ENCODE measurements around the gene AZIN2.

AZIN2 gene

DNA sequence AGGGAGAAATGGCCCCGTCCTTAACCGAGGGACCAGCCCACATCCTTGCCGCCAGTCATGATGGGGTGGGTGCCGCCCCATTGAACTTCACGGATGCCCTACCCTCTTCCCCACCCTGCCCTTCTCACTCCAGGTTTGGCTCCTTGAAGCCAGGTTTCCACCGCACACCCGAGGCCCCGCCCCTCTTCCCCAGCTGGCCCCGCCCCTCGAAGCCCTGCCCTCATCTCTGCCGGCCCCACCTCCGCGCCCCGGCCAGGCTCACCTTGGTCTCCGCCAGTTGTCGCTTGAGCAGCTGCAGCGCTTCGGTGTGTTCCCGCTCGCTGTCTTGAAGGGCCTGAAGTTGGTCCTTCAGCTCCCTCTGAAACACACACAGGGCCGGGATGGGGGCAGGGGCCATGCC, 84.3 kb downstream of the AZIN2 start:
- Histone ChIP-seq H3K27me3 (ENCODE audit: insufficient read depth, low read depth, severe bottlenecking) (no peaks in the 10 kb centered on the region), H3K9me3 (ENCODE audit: severe bottlenecking) (no peaks in the 10 kb centered on the region), H3K27ac (no peak overlapping the region), H3K4me3 (ENCODE audit: low read depth, low read length) (no peak overlapping the region), H3K36me3 (peaks cover 38% of the 10 kb centered on the region)
- no peak for DNase-seq
- TF ChIP-seq, protein P1, sequence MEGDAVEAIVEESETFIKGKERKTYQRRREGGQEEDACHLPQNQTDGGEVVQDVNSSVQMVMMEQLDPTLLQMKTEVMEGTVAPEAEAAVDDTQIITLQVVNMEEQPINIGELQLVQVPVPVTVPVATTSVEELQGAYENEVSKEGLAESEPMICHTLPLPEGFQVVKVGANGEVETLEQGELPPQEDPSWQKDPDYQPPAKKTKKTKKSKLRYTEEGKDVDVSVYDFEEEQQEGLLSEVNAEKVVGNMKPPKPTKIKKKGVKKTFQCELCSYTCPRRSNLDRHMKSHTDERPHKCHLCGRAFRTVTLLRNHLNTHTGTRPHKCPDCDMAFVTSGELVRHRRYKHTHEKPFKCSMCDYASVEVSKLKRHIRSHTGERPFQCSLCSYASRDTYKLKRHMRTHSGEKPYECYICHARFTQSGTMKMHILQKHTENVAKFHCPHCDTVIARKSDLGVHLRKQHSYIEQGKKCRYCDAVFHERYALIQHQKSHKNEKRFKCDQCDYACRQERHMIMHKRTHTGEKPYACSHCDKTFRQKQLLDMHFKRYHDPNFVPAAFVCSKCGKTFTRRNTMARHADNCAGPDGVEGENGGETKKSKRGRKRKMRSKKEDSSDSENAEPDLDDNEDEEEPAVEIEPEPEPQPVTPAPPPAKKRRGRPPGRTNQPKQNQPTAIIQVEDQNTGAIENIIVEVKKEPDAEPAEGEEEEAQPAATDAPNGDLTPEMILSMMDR (IDR thresholded peaks at IDR 0.05; ENCODE audit: low read depth, low read length), result no peak

DNA sequence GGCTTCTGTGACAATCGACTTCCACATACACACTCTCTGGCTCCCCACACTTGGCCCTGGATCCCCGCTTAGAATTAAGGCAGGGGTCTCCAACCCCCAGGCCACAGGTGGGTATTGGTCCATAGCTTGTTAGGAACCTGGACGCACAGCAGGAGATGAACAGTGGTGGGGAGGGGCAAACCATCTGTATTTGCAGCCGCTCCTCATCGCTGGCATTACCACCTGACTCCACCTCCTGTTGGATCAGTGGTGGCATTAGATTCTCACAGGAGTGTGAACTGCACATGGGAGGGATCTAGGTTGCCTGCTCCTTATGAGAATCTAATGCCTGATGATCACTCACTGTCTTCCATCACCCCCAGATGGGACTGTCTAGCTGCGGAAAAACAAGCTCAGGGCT, 84.9 kb downstream of the AZIN2 start:
- Histone ChIP-seq H3K36me3 (peaks cover 41% of the 10 kb centered on the region), H3K9me3 (ENCODE audit: severe bottlenecking) (no peaks in the 10 kb centered on the region), H3K4me3 (ENCODE audit: low read depth, low read length) (no peak overlapping the region), H3K27ac (no peak overlapping the region), H3K27me3 (ENCODE audit: insufficient read depth, low read depth, severe bottlenecking) (no peaks in the 10 kb centered on the region)
- TF ChIP-seq, protein P1 (IDR thresholded peaks at IDR 0.05; ENCODE audit: low read depth, low read length), result no peak
- DNase-seq, result no peak

DNA sequence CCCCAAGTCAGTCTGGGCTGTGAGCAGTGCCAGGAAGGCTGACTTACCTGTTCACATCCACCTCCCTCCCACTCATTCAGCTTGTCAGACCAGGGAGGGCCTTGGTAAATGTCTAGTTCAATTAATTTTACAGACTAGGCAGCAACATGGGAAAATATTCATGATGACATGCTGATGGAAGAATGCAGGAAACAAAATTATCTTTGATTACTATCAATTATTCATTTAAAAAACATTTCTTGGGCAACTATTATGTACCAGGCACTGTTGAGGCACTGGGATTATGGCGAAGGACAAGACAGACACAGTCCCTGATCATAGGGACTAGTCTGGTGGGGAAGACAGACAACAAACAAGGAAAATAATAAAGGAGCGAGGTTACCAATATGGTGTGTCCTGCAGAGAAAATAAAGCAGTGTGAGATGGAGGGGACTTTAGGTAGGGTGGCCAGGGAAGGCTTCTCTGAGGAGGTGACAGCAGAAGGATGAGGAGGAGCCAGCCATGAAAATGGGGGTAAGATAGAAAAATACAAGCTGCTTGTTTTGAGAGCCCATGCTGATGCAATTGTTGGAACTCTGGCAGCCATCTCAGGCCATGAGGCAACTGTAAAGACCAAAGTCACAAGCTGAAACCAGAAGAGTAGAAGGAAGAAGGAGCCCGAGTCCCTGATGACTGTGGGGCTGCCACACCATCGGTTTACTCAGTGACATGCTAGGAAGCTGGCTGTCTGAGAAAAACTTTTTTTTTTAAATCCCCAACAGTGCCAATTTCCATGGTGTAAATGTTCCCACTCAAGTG, 86.9 kb downstream of the AZIN2 start:
- H3K4me3 ChIP-seq (ENCODE audit: low read depth, low read length), result no peak overlapping the region
- H3K27ac ChIP-seq, result no peak overlapping the region
- DNase-seq, result no peak
- H3K36me3 ChIP-seq, result peaks cover 41% of the 10 kb centered on the region
- TF ChIP-seq, protein P1 (IDR thresholded peaks at IDR 0.05; ENCODE audit: low read depth, low read length), result no peak
- H3K27me3 ChIP-seq (ENCODE audit: insufficient read depth, low read depth, severe bottlenecking), result no peaks in the 10 kb centered on the region
- no peaks in the 10 kb centered on the region for H3K9me3 ChIP-seq (ENCODE audit: severe bottlenecking)

DNA sequence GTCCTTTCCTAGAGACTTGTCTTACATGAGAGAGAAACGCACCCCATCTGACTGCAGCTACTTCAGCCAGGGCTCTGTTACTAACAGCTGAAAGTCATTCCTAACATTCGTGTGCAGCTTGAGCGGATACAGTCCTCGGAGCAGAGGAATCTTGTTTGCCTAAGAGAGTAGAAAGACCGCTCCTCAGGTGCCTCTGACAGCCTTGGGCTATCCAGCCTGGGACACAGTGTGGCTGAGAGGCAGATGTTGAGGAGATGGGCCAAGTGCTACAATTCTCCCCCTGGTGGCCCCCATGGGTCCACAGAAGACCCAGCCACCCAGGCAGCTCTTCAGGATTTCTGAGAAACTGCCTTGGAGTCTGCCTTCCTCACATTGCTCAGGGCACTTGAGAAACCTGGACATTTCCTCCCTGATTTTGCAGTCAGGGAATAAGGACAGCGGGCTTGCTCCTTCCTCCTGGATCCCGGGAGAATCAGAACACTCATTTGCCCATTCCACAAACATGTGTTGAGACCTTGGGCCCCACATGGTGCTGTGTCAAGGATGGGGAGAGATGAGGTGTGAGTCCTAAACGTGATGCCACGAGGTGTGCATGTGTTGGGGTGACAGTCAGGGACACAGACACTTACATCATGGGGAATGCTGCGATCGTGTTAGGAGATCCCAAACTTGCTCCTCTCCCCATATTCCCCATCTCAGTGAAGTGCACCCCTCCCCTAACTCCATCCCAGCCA, 87.8 kb downstream of the AZIN2 start:
- no peak for DNase-seq
- Histone ChIP-seq H3K4me3 (ENCODE audit: low read depth, low read length) (no peak overlapping the region), H3K36me3 (peaks cover 40% of the 10 kb centered on the region), H3K9me3 (ENCODE audit: severe bottlenecking) (no peaks in the 10 kb centered on the region), H3K27me3 (ENCODE audit: insufficient read depth, low read depth, severe bottlenecking) (no peaks in the 10 kb centered on the region), H3K27ac (no peak overlapping the region)
- TF ChIP-seq, protein P1 (IDR thresholded peaks at IDR 0.05; ENCODE audit: low read depth, low read length), result 0 out of 2 replicates have a peak, but pooled peaks have one; percentile 9

DNA sequence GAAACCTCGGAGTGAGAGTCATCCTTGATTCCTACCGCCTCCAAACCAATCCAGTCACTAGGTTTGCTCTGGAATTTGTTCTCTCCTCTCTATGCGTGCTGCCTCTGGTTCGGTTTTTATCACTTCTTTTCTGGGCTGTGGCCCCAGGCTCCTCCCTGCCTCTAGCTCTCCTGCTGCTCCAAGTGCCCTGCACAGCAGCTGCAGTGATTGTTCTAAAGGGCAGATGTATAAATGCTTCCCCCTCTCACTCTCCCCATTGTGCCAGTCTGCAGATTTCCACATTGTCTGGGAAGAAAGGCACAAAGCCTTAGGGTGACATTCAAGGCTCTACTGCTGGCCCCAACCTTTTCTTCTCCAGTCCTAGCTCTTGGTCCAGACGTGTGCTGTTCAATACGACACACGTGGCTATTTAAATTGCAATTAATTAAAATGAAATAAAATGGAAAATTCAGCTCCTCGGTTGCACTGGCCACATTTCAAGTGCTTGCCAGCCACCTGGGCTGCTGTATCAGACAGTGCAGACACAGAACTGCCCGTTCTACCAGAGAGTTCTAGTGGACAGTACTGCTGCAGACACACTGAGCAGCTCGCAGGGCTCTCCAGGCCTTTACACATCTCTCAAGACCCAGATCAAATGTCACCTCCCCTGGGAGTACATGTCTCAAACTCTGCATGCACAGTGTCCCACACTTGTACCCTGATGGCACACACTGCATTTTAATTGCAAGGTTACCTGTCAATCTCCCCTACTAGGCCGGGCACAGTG, 88.5 kb downstream of the AZIN2 start:
- TF ChIP-seq, protein P1 (IDR thresholded peaks at IDR 0.05; ENCODE audit: low read depth, low read length), result no peak
- H3K36me3 ChIP-seq, result peaks cover 32% of the 10 kb centered on the region
- H3K27me3 ChIP-seq (ENCODE audit: insufficient read depth, low read depth, severe bottlenecking), result no peaks in the 10 kb centered on the region
- H3K4me3 ChIP-seq (ENCODE audit: low read depth, low read length), result no peak overlapping the region
- no peak overlapping the region for H3K27ac ChIP-seq
- DNase-seq, result no peak
- H3K9me3 ChIP-seq (ENCODE audit: severe bottlenecking), result no peaks in the 10 kb centered on the region

Measured in WERI-Rb-1 (cell line).